ENCODE results near the gene PDS5A.

- TF ChIP-seq, protein P1, sequence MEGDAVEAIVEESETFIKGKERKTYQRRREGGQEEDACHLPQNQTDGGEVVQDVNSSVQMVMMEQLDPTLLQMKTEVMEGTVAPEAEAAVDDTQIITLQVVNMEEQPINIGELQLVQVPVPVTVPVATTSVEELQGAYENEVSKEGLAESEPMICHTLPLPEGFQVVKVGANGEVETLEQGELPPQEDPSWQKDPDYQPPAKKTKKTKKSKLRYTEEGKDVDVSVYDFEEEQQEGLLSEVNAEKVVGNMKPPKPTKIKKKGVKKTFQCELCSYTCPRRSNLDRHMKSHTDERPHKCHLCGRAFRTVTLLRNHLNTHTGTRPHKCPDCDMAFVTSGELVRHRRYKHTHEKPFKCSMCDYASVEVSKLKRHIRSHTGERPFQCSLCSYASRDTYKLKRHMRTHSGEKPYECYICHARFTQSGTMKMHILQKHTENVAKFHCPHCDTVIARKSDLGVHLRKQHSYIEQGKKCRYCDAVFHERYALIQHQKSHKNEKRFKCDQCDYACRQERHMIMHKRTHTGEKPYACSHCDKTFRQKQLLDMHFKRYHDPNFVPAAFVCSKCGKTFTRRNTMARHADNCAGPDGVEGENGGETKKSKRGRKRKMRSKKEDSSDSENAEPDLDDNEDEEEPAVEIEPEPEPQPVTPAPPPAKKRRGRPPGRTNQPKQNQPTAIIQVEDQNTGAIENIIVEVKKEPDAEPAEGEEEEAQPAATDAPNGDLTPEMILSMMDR (IDR thresholded peaks at IDR 0.05; ENCODE audit: low read depth, low read length, poor library complexity, severe bottlenecking), result no peak
- no peak for TF ChIP-seq EZH2phosphoT487 (IDR thresholded peaks at IDR 0.05; ENCODE audit: borderline replicate concordance, low read length)
These were observed 163.1 kb downstream of the PDS5A start for GRCh38 chr4:39814403-39815185.
